BE2C (cell line): ENCODE results near the gene HOXB7.
A peak's percentile ranks its signal among the peaks of the same experiment; 100 is the strongest.

Source experiments
- DNase-seq: peaks from one replicate; pipeline ENCODE4 v3.0.0-alpha.2; 2020
- H3K27me3 ChIP-seq: fragments of 250-450 bp; sonication (Bioruptor Pico); 2 replicates; pipeline ENCODE4 v1.5.1; 2020; ENCODE audit warnings: mild to moderate bottlenecking
- H3K36me3 ChIP-seq: fragments of 250-450 bp; sonication (Bioruptor Pico); 2 replicates; pipeline ENCODE4 v1.5.1; 2020; ENCODE audit warnings: mild to moderate bottlenecking
- H3K4me1 ChIP-seq: fragments of 250-450 bp; sonication (Bioruptor Pico); 2 replicates; pipeline ENCODE4 v1.5.1; 2020
- H3K4me3 ChIP-seq: 2 replicates; pipeline ENCODE4 v1.5.1; 2011; ENCODE audit warnings: low read depth, low read length
- H3K9me3 ChIP-seq: fragments of 250-450 bp; sonication (Bioruptor Pico); 2 replicates; pipeline ENCODE4 v1.5.1; 2020
- CTCF ChIP-seq: IDR thresholded peaks from 2 replicates; pipeline ENCODE4 v1.5.1; 2012; ENCODE audit warnings: mild to moderate bottlenecking, low read depth, low read length

HOXB7 gene

GRCh38 chr17:48639136-48639535, 28.3 kb upstream of the HOXB7 start:
- H3K36me3 ChIP-seq: no peaks in the 10 kb centered on the region
- H3K4me1 ChIP-seq: no peaks in the 10 kb centered on the region
- no peak overlapping the region for H3K4me3 ChIP-seq
- no peak for DNase-seq
- peaks cover 100% of the 10 kb centered on the region for H3K27me3 ChIP-seq
- TF ChIP-seq CTCF: no peak
- no peaks in the 10 kb centered on the region for H3K9me3 ChIP-seq

GRCh38 chr17:48637323-48638260, 26.8 kb upstream of the HOXB7 start:
- H3K36me3 ChIP-seq: no peaks in the 10 kb centered on the region
- no peaks in the 10 kb centered on the region for H3K4me1 ChIP-seq
- no peak for TF ChIP-seq CTCF
- no peak overlapping the region for H3K4me3 ChIP-seq
- H3K9me3 ChIP-seq: no peaks in the 10 kb centered on the region
- DNase-seq: no peak
- H3K27me3 ChIP-seq: peaks cover 100% of the 10 kb centered on the region

- Histone ChIP-seq H3K4me1 (no peaks in the 10 kb centered on the region), H3K4me3 (no peak overlapping the region), H3K27me3 (peaks cover 100% of the 10 kb centered on the region), H3K36me3 (no peaks in the 10 kb centered on the region), H3K9me3 (no peaks in the 10 kb centered on the region)
- TF ChIP-seq CTCF: peak; percentile 68
- DNase-seq: peak; percentile 91
Measured at GRCh38 chr17:48636177-48637018, 25.6 kb upstream of the HOXB7 start.

GRCh38 chr17:48634493-48635208, 23.8 kb upstream of the HOXB7 start:
- DNase-seq: no peak
- H3K9me3 ChIP-seq: no peaks in the 10 kb centered on the region
- H3K36me3 ChIP-seq: no peaks in the 10 kb centered on the region
- no peak overlapping the region for H3K4me3 ChIP-seq
- TF ChIP-seq CTCF: no peak
- H3K4me1 ChIP-seq: no peaks in the 10 kb centered on the region
- peaks cover 100% of the 10 kb centered on the region for H3K27me3 ChIP-seq

GRCh38 chr17:48633266-48633677, 22.5 kb upstream of the HOXB7 start:
- no peak overlapping the region for H3K4me3 ChIP-seq
- DNase-seq: no peak
- H3K27me3 ChIP-seq: peaks cover 100% of the 10 kb centered on the region

More at GRCh38 chr17:48633266-48633677, 22.5 kb upstream of the HOXB7 start:
- no peaks in the 10 kb centered on the region for H3K36me3 ChIP-seq
- H3K4me1 ChIP-seq: no peaks in the 10 kb centered on the region
- TF ChIP-seq CTCF: no peak
- no peaks in the 10 kb centered on the region for H3K9me3 ChIP-seq
